DND-41 (cell line): ENCODE data around the gene CCT2.

Source experiments
- EZH2 ChIP-seq: IDR thresholded peaks from 3 replicates; pipeline ENCODE4 v1.6.1; 2012; ENCODE audit warnings: borderline replicate concordance, low read depth, mild to moderate bottlenecking, moderate library complexity, low read length, inconsistent platforms; ENCODE audit not compliant: severe bottlenecking
- TF ChIP-seq, protein P1 (sequence below): IDR thresholded peaks from 2 replicates; pipeline ENCODE4 v1.5.1; 2012; ENCODE audit warnings: borderline replicate concordance, low read length, moderate library complexity, mild to moderate bottlenecking; ENCODE audit not compliant: poor library complexity, severe bottlenecking; ENCODE audit errors: extremely low read depth

DNA sequence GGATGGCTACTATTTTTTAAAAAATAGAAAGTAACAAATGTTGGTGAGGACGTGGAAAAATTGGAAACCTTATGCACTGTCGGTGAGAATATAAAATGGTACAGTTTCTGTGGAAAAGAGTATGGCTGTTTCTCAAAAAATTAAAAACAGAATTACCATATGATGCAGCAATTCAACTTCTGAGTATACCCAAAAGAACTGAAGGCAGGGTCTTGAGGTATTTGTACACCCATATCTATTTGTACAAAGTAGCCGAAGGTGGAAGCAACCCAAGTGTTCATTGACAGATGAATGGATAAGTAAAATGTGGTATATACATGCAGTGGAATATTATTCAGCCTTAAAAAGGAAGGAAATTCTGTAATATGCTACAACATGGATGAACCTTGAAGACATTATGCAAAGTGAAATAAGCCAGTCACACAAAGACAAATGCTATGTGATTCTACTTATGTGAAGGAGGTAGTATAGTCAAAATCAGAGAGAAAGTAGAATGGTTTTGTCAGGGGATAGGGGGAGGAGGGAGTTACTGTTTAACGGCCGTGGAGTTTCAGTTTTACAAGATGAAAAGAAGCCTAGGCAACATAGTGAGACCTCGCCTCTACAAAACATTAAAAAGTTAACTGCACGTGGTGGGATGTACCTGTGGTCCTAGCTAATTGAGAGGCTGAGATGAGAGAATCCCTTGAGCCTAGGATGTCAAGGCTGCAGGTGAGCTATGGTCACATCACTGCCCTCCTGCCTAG is 38.4 kb upstream of the CCT2 start:
- TF ChIP-seq, protein P1, sequence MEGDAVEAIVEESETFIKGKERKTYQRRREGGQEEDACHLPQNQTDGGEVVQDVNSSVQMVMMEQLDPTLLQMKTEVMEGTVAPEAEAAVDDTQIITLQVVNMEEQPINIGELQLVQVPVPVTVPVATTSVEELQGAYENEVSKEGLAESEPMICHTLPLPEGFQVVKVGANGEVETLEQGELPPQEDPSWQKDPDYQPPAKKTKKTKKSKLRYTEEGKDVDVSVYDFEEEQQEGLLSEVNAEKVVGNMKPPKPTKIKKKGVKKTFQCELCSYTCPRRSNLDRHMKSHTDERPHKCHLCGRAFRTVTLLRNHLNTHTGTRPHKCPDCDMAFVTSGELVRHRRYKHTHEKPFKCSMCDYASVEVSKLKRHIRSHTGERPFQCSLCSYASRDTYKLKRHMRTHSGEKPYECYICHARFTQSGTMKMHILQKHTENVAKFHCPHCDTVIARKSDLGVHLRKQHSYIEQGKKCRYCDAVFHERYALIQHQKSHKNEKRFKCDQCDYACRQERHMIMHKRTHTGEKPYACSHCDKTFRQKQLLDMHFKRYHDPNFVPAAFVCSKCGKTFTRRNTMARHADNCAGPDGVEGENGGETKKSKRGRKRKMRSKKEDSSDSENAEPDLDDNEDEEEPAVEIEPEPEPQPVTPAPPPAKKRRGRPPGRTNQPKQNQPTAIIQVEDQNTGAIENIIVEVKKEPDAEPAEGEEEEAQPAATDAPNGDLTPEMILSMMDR: no peak
- TF ChIP-seq EZH2: no peak
